Measurements from ENCODE around the gene TBL3. TPM values are rescaled to one million over a fixed set of nuclear protein-coding genes. Genes with fewer than 3 reads are reported as not detected.

The TBL3 gene
- total and polyA plus RNA-seq, 9 of the 15 experiments (the other 6 are each of a cell fraction or from before 2014, with no cell fraction given): 0.97 to 117 (median 24.5) TPM

DNA sequence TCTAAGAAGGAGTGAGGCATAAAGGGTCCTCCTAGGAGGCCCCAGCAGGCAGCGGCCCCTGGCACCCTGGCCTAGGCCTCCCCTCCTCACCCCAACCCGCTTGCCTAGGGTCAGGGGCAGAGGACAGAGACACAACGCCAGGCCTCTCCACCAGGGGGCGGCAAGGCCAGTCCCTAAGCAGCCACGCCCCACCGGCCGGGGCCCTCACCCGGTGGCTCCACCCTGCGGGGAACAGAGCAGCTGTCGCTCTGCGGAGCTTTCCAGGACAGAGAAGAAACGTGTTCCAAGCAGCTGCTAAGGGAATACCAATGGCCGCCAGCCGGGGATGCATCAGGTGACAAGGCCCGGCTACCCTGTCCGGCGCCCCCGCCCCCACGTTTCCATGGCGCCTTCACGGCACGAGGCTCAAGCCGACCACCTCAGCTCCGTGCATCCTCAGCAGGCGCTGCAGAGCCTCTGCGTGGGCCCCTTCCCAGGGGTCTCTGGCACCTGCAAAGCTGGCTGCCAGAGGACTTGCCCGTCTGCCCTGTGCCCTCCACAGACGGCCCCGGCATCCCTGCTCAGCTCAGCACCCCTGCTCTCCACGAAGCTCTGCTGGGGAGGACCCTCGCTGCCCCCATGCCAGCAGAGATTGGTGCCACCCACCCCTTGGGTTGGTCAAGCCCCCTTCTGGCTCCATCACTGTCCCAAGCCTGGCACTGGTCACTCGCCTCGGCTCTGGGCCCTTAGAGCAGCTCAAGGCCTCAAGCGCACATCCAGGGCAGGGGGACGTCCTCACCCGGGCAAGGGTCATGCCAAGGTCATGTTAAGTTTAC lies 32.2 kb downstream of the TBL3 start (continued):
- peak; percentile 96 to 99 (median 99) for TF ChIP-seq CTCF (IDR thresholded peaks at IDR 0.05 in 2 of 3, conservative IDR thresholded peaks at IDR 0.05 in 1 of 3; ENCODE audit: insufficient read depth in 2 of 3, low read depth in 1 of 3, low read length in 3 of 3)
- no peak for TF ChIP-seq POLR3A (IDR thresholded peaks at IDR 0.05; ENCODE audit: borderline replicate concordance, extremely low read depth, insufficient read depth, insufficient read length)
- TF ChIP-seq PTBP1 (IDR thresholded peaks at IDR 0.05; ENCODE audit: low read depth, low read length): no peak
- TF ChIP-seq TEAD1 (CRISPR knock-in tag; IDR thresholded peaks at IDR 0.05): 0 out of 4 replicates have a peak, but pooled peaks of 1 of the 2 experiments have one; percentile 12
- peak; percentile 66 to 87 for TF ChIP-seq MAZ (CRISPR knock-in tag; conservative IDR thresholded peaks at IDR 0.05 in 1 of 2, IDR thresholded peaks at IDR 0.05 in 1 of 2)
- TF ChIP-seq NCOA1 (IDR thresholded peaks at IDR 0.05; ENCODE audit: low read depth): no peak
- TF ChIP-seq, protein P1, sequence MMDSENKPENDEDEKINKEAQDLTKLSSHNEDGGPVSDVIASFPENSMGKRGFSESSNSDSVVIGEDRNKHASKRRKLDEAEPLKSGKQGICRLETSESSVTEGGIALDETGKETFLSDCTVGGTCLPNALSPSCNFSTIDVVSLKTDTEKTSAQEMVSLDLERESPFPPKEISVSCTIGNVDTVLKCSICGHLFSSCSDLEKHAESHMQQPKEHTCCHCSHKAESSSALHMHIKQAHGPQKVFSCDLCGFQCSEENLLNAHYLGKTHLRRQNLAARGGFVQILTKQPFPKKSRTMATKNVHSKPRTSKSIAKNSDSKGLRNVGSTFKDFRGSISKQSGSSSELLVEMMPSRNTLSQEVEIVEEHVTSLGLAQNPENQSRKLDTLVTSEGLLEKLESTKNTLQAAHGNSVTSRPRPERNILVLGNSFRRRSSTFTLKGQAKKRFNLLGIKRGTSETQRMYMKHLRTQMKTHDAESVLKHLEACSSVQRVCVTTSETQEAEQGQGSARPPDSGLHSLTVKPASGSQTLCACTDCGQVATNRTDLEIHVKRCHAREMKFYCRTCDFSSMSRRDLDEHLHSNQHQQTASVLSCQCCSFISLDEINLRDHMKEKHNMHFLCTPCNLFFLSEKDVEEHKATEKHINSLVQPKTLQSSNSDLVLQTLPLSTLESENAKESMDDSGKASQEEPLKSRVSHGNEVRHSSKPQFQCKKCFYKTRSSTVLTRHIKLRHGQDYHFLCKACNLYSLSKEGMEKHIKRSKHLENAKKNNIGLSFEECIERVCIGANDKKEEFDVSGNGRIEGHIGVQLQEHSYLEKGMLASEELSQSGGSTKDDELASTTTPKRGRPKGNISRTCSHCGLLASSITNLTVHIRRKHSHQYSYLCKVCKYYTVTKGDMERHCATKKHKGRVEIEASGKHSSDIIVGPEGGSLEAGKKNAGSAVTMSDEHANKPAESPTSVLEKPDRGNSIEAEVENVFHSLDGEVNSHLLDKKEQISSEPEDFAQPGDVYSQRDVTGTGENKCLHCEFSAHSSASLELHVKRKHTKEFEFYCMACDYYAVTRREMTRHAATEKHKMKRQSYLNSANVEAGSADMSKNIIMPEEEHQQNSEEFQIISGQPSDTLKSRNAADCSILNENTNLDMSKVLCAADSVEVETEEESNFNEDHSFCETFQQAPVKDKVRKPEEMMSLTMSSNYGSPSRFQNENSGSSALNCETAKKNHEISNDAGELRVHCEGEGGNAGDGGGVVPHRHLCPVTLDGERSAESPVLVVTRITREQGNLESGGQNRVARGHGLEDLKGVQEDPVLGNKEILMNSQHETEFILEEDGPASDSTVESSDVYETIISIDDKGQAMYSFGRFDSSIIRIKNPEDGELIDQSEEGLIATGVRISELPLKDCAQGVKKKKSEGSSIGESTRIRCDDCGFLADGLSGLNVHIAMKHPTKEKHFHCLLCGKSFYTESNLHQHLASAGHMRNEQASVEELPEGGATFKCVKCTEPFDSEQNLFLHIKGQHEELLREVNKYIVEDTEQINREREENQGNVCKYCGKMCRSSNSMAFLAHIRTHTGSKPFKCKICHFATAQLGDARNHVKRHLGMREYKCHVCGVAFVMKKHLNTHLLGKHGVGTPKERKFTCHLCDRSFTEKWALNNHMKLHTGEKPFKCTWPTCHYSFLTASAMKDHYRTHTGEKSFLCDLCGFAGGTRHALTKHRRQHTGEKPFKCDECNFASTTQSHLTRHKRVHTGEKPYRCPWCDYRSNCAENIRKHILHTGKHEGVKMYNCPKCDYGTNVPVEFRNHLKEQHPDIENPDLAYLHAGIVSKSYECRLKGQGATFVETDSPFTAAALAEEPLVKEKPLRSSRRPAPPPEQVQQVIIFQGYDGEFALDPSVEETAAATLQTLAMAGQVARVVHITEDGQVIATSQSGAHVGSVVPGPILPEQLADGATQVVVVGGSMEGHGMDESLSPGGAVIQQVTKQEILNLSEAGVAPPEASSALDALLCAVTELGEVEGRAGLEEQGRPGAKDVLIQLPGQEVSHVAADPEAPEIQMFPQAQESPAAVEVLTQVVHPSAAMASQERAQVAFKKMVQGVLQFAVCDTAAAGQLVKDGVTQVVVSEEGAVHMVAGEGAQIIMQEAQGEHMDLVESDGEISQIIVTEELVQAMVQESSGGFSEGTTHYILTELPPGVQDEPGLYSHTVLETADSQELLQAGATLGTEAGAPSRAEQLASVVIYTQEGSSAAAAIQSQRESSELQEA (IDR thresholded peaks at IDR 0.05; ENCODE audit: low read depth): no peak
- peak; percentile 25; the same call in 1 of the 2 replicates for TF ChIP-seq ARID1B (IDR thresholded peaks at IDR 0.05)
- no peak for TF ChIP-seq NR2C1 (IDR thresholded peaks at IDR 0.05)
- peak; percentile 51; the same call in 1 of the 2 replicates for TF ChIP-seq NR2C1 (tag; IDR thresholded peaks at IDR 0.05)
- TF ChIP-seq MYC (IDR thresholded peaks at IDR 0.05; ENCODE audit: low read depth, low read length): peak; percentile 95
- no peak for TF ChIP-seq MYC (CRISPR knock-in tag; IDR thresholded peaks at IDR 0.05; ENCODE audit: borderline replicate concordance, low read depth)
- peak; percentile 52; the same call in 1 of the 2 replicates for TF ChIP-seq HNRNPL (IDR thresholded peaks at IDR 0.05; ENCODE audit: low read depth, low read length)
- TF ChIP-seq NR4A1 (CRISPR knock-in tag; IDR thresholded peaks at IDR 0.05): no peak
- no peak for TF ChIP-seq NR4A1 (tag; IDR thresholded peaks at IDR 0.05)
- 0 out of 4 replicates have a peak, but pooled peaks of 1 of the 2 experiments have one; percentile 30 for TF ChIP-seq FOXK2 (conservative IDR thresholded peaks at IDR 0.05 in 1 of 2, IDR thresholded peaks at IDR 0.05 in 1 of 2; ENCODE audit: low read depth in 2 of 2)
- TF ChIP-seq RBM34 (IDR thresholded peaks at IDR 0.05; ENCODE audit: borderline replicate concordance, insufficient read depth, low read length): no peak
- TF ChIP-seq CTBP1 (IDR thresholded peaks at IDR 0.05; ENCODE audit: borderline replicate concordance): peak; percentile 76; the same call in 1 of the 2 replicates
